GM12878 (cell line): ENCODE measurements around the gene PLEKHM3. TPM values are rescaled to one million over a fixed set of nuclear protein-coding genes. Genes with fewer than 3 reads are reported as not detected.

Experiments used
- ATAC-seq: fragments of 200-7000 bp; cut with Tn5 transposase; 3 replicates; pipeline ENCODE4 v1.9.1; 2020; ENCODE audit warnings: mild to moderate bottlenecking, moderate library complexity
- BruUV-seq: library from RNA; stranded (reverse); fragments of 400-500 nt; replicated peaks from 2 replicates; lab custom pipeline; 2021; lab: Mats Ljungman, UMichigan
- CTCF ChIA-PET: fragments of 300-600 bp; sonication (Branson Sonifier 250); formaldehyde crosslinking; extraction: SDS; loops from one replicate; lab custom pipeline; 2021; ENCODE audit warnings: inconsistent platforms; lab: Yijun Ruan, JAX
- POLR2A ChIA-PET: fragments of 350-600 bp; formaldehyde crosslinking; extraction: SDS; loops from one replicate; lab custom pipeline; 2021; ENCODE audit warnings: inconsistent platforms; lab: Charles Lee
- RAD21 ChIA-PET: fragments of 300-600 bp; sonication (Branson Sonifier 250); formaldehyde crosslinking; loops from one replicate; lab custom pipeline; 2023; ENCODE audit warnings: antibody characterized with exemption; ENCODE audit not compliant: unreplicated experiment; lab: Charles Lee
- SMC1A ChIA-PET: fragments of 300-600 bp; sonication (Branson Sonifier 250); formaldehyde crosslinking; loops from one replicate; lab custom pipeline; 2023; ENCODE audit not compliant: unreplicated experiment, uncharacterized antibody; lab: Charles Lee
- DNase-seq: peaks from one replicate; pipeline ENCODE4 v3.0.0-alpha.2; 2011; ENCODE audit warnings: low read depth, low spot score
- FAIRE-seq: peaks from 3 replicates; lab custom pipeline; 2011; peaks lifted over from hg19 to GRCh38; lab: Jason Lieb, UNC
- H2AFZ ChIP-seq: 2 replicates; pipeline ENCODE4 v1.6.0; 2011; ENCODE audit warnings: low read depth, low read length, control low read depth; ENCODE audit not compliant: control insufficient read depth
- H3K27ac ChIP-seq: 2 replicates; pipeline ENCODE4 v1.5.1; 2011; ENCODE audit warnings: control low read depth; ENCODE audit not compliant: control insufficient read depth, insufficient read depth
- H3K27me3 ChIP-seq, 2 experiments: replicated peaks in 1 of 2; 2 replicates each; pipeline versions ENCODE4 v1.6.0 to v1.6.1; 2011; ENCODE audit warnings: low read length in 1 of 2; ENCODE audit not compliant: control insufficient read depth in 2 of 2, insufficient read depth in 2 of 2
- H3K36me3 ChIP-seq, 2 experiments: 2 replicates each; pipeline ENCODE4 v1.5.1; 2011; ENCODE audit warnings: low read length in 1 of 2; ENCODE audit not compliant: control insufficient read depth in 2 of 2, insufficient read depth in 2 of 2
- H3K4me1 ChIP-seq: 2 replicates; pipeline ENCODE4 v1.6.1; 2011; ENCODE audit warnings: mild to moderate bottlenecking, low read length, moderate library complexity, mixed read lengths; ENCODE audit not compliant: control insufficient read depth, insufficient read depth
- H3K4me2 ChIP-seq: 2 replicates; pipeline ENCODE4 v1.6.0; 2011; ENCODE audit warnings: control low read depth; ENCODE audit not compliant: control insufficient read depth, insufficient read depth
- H3K4me3 ChIP-seq: fragments of 200-600 bp; sonication (generic); 2 replicates; pipeline ENCODE4 v1.5.1; 2016
- H3K79me2 ChIP-seq: 2 replicates; pipeline ENCODE4 v1.6.0; 2011; ENCODE audit warnings: low read length; ENCODE audit not compliant: control insufficient read depth, insufficient read depth
- H3K9ac ChIP-seq: 2 replicates; pipeline ENCODE4 v1.8.0; 2011; ENCODE audit warnings: low read length, control low read depth, mixed read lengths; ENCODE audit not compliant: control insufficient read depth, insufficient read depth
- H3K9me3 ChIP-seq: replicated peaks from 3 replicates; pipeline ENCODE4 v1.5.1; 2011; ENCODE audit warnings: mild to moderate bottlenecking, low read length; ENCODE audit not compliant: control insufficient read depth, insufficient read depth
- H4K20me1 ChIP-seq: 2 replicates; pipeline ENCODE4 v1.6.0; 2011; ENCODE audit not compliant: control insufficient read depth, insufficient read depth
- ASH2L ChIP-seq: fragments of 300-600, 200-600 bp; sonication (generic); IDR thresholded peaks from 2 replicates; pipeline ENCODE4 v1.6.1; 2017; ENCODE audit warnings: low read depth, mild to moderate bottlenecking, borderline replicate concordance
- BRCA1 ChIP-seq: IDR thresholded peaks from 2 replicates; pipeline ENCODE4 v1.6.1; 2011; ENCODE audit warnings: low read depth, low read length, improper control_type of control experiment
- CBX3 ChIP-seq: fragments of 200-600 bp; sonication (generic); IDR thresholded peaks from 2 replicates; pipeline ENCODE4 v1.6.1; 2016; ENCODE audit warnings: low read depth, borderline replicate concordance
- EGR1 ChIP-seq, 2 experiments: IDR thresholded peaks; 1 replicate in 1 of 2; 2 replicates in 1 of 2; pipeline ENCODE4 v1.6.1; 2011 to 2012; ENCODE audit warnings: low read depth in 2 of 2, low read length in 2 of 2, borderline replicate concordance in 1 of 2, mild to moderate bottlenecking in 1 of 2, moderate library complexity in 1 of 2
- EZH2 ChIP-seq: IDR thresholded peaks from 2 replicates; pipeline ENCODE4 v1.6.1; 2012; ENCODE audit warnings: low read depth, mild to moderate bottlenecking, control low read depth, inconsistent platforms, low read length, borderline replicate concordance; ENCODE audit not compliant: control insufficient read depth
- MTA2 ChIP-seq: fragments of 450-650 bp; IDR thresholded peaks from 2 replicates; pipeline ENCODE4 v1.6.1; 2016; ENCODE audit warnings: low read depth, mild to moderate bottlenecking, moderate library complexity
- RAD51 ChIP-seq: fragments of 450-650 bp; IDR thresholded peaks from 2 replicates; pipeline ENCODE4 v1.6.1; 2016; ENCODE audit warnings: moderate library complexity, mild to moderate bottlenecking, inconsistent platforms
- REST ChIP-seq: IDR thresholded peaks from 2 replicates; pipeline ENCODE4 v1.6.1; 2012; ENCODE audit warnings: mild to moderate bottlenecking, low read depth, low read length
- SIN3A ChIP-seq: IDR thresholded peaks from 2 replicates; pipeline ENCODE4 v1.6.1; 2012; ENCODE audit warnings: low read depth, low read length, improper control_type of control experiment
- SREBF1 ChIP-seq: IDR thresholded peaks from 2 replicates; pipeline ENCODE4 v1.6.1; 2012; ENCODE audit warnings: mild to moderate bottlenecking, low read length
- WRNIP1 ChIP-seq: IDR thresholded peaks from 2 replicates; pipeline ENCODE4 v1.6.1; 2011; ENCODE audit warnings: low read depth, low read length, improper control_type of control experiment, borderline replicate concordance
- WGBS: methylation state at CpG from one replicate; pipeline ENCODE4 v1.1.6; 2016; ENCODE audit warnings: low lambda C conversion rate; ENCODE audit not compliant: insufficient replicate concordance, insufficient coverage; ENCODE audit errors: missing lambda C conversion rate; 5-methylcytosine and 5-hydroxymethylcytosine counted together
- in situ Hi-C: fragments of 300-500 bp; cut with MboI; formaldehyde crosslinking; loops from 9 replicates; pipeline ENCODE4 v1.14.3; 2018; ENCODE audit warnings: mixed read lengths
- intact Hi-C: fragments of 100-400 bp; cut with micrococcal nuclease; formaldehyde crosslinking; loops from one replicate; pipeline ENCODE4 v1.14.2; 2022; ENCODE audit not compliant: unreplicated experiment
- polyA plus RNA-seq, 11 experiments: library from polyadenylated mRNA; depleted of rRNA in 4 of 11; unstranded in 6 of 11; stranded (reverse) in 5 of 11; fragments of >200 nt; fragmentation: Nextera tagmentation in 4 of 11; fragmentation: Illumina TruSeq in 1 of 11; extraction: Ambion mirVana in 4 of 11; extraction: Trizol in 1 of 11; gene quantifications; 1 replicate in 1 of 11; 2 replicates in 10 of 11; pipeline versions ENCODE4 v1.2.1 to v1.2.3, GENCODE V29; 2011 to 2016; ENCODE audit warnings: inconsistent platforms in 2 of 11, missing spikeins in 2 of 11, low read depth in 1 of 11
- total RNA-seq, 4 experiments: library from RNA; depleted of rRNA in 3 of 4; stranded (reverse); fragments of >200 nt in 3 of 4; fragmentation: Illumina TruSeq in 1 of 4; extraction: Trizol in 1 of 4; gene quantifications; 2 replicates each; pipeline versions ENCODE4 v1.2.1 to v1.2.3, GENCODE V29; 2013 to 2021
- TF ChIP-seq, protein P1 (sequence below): fragments of 450-650 bp; IDR thresholded peaks from 2 replicates; pipeline ENCODE4 v1.6.1; 2017; ENCODE audit warnings: low read depth, mild to moderate bottlenecking, moderate library complexity

PLEKHM3 gene
- total and polyA plus RNA-seq, 10 of the 15 experiments (the other 5 are each of a cell fraction or from before 2014, with no cell fraction given), result 1.4 to 5.6 (median 3.0) TPM

GRCh38 chr2:207810200-207810788 lies 215.0 kb downstream of the PLEKHM3 start:
- ChIA-PET CTCF (interaction anchor here (0.6 to 2.3 kb wide), 3 partner anchors 18 to 185 kb away, joined by 3 to 5 read pairs (median 3); no protein-coding TSS in a partner anchor), RAD21 (interaction anchor here (0.7 kb wide), 1 partner anchor 16 kb away, joined by 3 read pairs; no protein-coding TSS in a partner anchor)
- H3K9me3 ChIP-seq, result no peaks in the 10 kb centered on the region
- no peak overlapping the region for H3K4me3 ChIP-seq
- in situ Hi-C loops, result no loop called here
- H3K27me3 ChIP-seq, result no peaks in the 10 kb centered on the region
- no TSS peak for BruUV-seq
- H4K20me1 ChIP-seq, result no peaks in the 10 kb centered on the region
- no peak overlapping the region for H2AFZ ChIP-seq
- no peak for TF ChIP-seq MTA2
- no peak for TF ChIP-seq SIN3A
- TF ChIP-seq EZH2, result no peak
- TF ChIP-seq EGR1 (IDR thresholded peaks at IDR 0.05; ENCODE audit: borderline replicate concordance in 1 of 2, low read depth in 2 of 2, low read length in 2 of 2), result no peak
- no peak for TF ChIP-seq SREBF1
- TF ChIP-seq RAD51, result no peak
- no peak for TF ChIP-seq ASH2L
- no peak for TF ChIP-seq BRCA1
- no peak for TF ChIP-seq WRNIP1
- TF ChIP-seq, protein P1, sequence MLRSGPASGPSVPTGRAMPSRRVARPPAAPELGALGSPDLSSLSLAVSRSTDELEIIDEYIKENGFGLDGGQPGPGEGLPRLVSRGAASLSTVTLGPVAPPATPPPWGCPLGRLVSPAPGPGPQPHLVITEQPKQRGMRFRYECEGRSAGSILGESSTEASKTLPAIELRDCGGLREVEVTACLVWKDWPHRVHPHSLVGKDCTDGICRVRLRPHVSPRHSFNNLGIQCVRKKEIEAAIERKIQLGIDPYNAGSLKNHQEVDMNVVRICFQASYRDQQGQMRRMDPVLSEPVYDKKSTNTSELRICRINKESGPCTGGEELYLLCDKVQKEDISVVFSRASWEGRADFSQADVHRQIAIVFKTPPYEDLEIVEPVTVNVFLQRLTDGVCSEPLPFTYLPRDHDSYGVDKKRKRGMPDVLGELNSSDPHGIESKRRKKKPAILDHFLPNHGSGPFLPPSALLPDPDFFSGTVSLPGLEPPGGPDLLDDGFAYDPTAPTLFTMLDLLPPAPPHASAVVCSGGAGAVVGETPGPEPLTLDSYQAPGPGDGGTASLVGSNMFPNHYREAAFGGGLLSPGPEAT, result no peak
- TF ChIP-seq CBX3, result no peak
- TF ChIP-seq REST, result no peak
- TF ChIP-seq, all 136 proteins: peak for 0
- ATAC-seq (no peak), FAIRE-seq (no peak), DNase-seq (no peak)
- Histone ChIP-seq H3K79me2 (no peaks in the 10 kb centered on the region), H3K4me1 (no peaks in the 10 kb centered on the region; the same call in none of the 2 replicates), H3K4me2 (peak overlapping the region; percentile 38), H3K27ac (no peak overlapping the region), H3K9ac (no peak overlapping the region), H3K36me3 (no peaks in the 10 kb centered on the region)
- intact Hi-C loops, result no loop called here
- ChIA-PET SMC1A (interaction anchor here (1.3 to 1.6 kb wide), 2 partner anchors 13 to 143 kb away, joined by 3 to 5 read pairs; no protein-coding TSS in a partner anchor), POLR2A (no interaction called here)
- WGBS, result 58% methylated on average over 4 of the region's 4 CpGs
